NCI-H2107 treated with DMSO at 0.1 percent for 48 hours (cell line): Measurements from ENCODE around the gene ABHD10.

Experiments used
- DNase-seq: peaks from one replicate; lab custom pipeline; 2025; ENCODE audit not compliant: unreplicated experiment; lab: John Stamatoyannopoulos, UW

The ABHD10 gene

DNA sequence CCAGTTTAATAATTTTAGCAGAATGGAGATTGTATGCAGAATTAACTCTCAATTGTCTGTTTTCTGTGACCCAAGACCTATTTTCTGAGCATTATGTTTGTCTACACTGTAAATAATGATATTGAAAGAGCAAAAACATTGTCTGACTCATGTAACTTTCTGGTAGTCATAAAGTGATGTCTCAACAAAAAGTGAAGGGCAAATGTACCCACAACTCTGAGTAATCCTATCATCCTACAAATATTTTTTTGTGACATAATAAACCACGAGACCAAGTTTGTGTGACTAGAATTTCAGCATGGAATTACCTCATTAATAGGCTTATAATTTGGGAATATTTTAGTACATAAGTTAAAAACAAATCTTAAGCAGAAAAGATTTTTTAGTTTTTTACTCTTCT is 15.4 kb upstream of the ABHD10 start:
- DNase-seq = no peak

DNA sequence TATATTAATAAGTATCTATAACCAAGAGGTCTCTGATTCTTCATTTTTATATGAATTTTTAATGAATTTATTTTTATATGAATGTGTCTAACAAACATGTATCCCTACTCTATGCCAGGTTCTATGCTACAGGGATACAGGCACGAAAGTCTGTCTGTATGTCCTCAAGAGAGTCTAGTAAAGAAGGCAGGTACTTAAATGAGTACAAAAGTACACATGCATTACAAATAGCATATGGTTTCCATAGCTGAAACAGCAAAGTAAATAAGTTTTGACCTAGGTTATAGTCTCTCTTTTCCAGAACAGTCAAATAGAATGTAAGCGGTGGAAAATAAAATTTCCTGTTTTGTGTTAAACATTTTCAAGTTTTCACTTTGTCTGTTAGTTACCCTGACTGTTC is 13.3 kb upstream of the ABHD10 start:
- no peak for DNase-seq

DNA sequence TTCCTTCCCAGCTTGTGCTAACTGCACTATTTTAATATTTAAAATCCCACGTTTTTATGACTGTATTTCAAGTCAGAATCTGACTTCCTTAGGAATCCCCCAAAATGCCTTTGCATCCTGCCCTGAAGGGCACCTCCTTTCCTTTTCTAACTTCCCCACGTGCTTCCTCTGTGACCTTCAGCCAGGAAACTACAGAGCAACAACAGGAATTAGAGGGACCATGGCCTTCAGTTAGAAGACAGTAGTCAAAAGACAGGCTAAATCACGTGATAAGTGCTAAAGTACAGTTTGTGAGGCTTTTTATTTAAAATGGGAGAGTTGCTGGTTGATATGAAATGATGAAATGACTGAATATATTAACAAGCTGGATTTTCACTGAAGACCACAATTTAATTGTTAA is 11.8 kb upstream of the ABHD10 start:
- DNase-seq = no peak

- peak; percentile 89 for DNase-seq
Measured at GRCh38 chr3:111967651-111968274, 11.1 kb upstream of the ABHD10 start.

DNA sequence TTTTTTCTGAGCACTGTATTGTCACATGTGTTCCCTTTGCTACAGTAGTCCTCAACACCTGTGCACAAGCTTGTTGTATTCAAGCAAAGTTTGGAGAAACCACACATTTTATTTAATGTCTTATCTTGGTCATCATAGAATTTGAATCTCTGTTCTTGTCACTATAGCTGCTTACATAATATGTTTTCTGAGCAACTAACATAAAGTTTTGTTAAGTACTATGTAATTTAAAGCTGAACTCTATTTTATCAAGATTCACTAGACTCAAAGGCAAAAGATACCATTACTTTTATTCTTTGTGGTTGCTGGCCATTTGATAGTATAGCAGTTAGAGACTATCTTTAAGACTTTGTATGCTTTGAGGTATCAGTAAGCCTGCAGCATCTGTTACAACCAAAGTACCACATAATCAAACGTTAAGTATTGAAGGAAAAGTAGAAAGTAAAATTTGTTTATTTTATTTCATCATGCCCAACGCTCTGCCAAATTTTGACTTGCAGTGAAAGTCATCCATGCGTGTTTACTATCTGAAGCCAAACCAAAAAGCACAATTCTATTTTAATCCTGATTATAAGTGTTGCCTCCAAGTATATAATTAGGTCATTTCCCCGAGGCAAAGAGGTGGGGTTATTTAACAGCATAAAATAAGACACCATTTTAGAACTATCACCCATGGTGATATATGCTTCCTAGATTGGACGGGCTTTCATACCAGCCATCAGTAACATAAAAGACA is 10.3 kb upstream of the ABHD10 start:
- no peak for DNase-seq

GRCh38 chr3:111970376-111970775 is 8.4 kb upstream of the ABHD10 start:
- no peak for DNase-seq

- DNase-seq = no peak
Measured at GRCh38 chr3:111971533-111972130, 7.2 kb upstream of the ABHD10 start.

GRCh38 chr3:111972891-111973290 is 5.9 kb upstream of the ABHD10 start:
- DNase-seq = no peak

- no peak for DNase-seq
Measured at GRCh38 chr3:111975131-111975530, 3.7 kb upstream of the ABHD10 start.

DNA sequence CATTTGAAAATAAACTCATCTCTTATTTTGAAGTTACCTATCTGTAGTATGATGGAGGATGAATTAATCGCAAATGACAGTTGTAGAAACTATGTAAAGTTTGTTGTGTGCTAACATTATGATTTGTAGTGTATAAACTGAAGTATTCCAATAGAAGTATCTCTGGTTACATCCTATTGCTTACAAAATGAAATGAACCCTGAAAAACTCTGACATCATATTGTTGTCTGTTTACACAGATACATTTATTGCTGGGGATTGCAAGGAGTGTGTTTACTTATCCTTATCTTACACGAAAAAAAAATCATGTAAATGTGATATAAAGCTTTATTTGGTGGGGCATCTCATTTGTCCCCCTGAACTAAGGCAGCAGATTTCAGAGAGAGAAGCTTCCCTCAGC is 2.6 kb upstream of the ABHD10 start:
- DNase-seq = no peak

- peak; percentile 26 for DNase-seq
Measured at GRCh38 chr3:111979434-111980038, 710 bp downstream of the ABHD10 start.

DNA sequence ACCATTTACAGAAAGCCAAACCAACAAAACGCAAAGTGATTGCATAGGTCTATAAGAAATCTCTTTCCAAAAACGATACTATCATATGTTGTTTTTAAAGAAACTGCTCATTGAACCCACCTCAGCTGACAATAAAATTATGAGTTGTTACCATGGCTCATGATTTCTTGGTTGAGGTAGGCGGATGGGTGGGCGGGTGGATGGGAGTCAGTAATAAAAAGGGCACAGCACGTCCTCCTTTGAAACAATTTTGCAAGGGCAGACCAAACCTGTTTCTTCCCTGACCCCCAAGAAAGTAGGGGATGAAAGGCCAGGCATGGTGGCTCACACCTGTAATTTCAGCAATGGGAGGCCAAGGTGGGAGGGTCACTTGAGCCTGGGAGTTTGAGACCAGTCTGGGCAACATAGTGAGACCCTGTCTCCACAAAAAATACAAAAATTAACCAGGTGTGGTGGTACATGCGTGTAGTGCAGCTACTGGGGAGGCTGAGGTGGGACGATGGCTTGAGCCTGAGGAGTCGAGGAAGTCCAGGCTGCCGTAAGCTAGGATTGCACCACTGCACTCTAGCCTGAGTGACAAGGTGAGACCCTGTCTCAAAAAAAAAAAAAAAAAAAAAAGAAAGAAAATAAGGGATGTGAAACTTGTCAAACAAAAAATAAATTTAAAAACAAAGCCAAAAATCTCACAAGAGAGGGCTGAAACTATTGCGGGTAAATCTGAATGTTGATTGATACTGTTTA is 2.1 kb downstream of the ABHD10 start:
- DNase-seq = no peak

GRCh38 chr3:111981457-111981763 is 2.6 kb downstream of the ABHD10 start:
- DNase-seq = no peak

DNA sequence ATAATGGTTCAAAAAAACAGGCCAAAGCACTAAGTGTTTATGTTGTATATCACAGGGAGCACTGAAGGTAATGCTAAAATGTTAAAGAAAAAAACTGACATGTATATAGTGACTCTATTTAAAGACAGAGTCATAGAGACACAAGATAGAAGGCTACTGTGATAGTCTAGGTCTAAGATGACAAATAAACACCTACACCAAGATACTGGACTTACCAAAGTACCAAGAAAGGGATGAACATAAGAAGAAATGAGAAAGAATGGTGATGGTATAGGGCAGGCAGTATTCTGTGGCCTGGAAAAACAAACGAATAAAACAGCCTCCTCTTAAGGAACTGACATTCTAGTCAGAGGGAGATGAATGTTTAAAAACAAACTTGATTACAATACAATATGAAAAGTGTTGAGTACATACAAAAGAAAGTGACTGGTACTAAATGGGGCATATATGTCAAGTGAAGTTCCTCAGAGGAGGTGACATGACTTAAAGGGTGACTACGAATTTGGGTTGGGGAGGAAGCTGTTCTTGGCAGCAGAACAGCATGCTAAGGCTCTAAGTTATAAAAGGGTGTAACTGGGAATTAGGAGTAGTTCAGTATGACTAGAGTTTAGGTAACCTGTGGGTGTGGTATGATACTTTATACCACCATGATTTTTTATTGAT is 5.9 kb downstream of the ABHD10 start:
- no peak for DNase-seq

- no peak for DNase-seq
Measured at GRCh38 chr3:111986800-111987199, 8.0 kb downstream of the ABHD10 start.

GRCh38 chr3:111989061-111989678 is 10.3 kb downstream of the ABHD10 start:
- peak; percentile 84 for DNase-seq

GRCh38 chr3:111993038-111993437 is 14.2 kb downstream of the ABHD10 start:
- DNase-seq = no peak

DNA sequence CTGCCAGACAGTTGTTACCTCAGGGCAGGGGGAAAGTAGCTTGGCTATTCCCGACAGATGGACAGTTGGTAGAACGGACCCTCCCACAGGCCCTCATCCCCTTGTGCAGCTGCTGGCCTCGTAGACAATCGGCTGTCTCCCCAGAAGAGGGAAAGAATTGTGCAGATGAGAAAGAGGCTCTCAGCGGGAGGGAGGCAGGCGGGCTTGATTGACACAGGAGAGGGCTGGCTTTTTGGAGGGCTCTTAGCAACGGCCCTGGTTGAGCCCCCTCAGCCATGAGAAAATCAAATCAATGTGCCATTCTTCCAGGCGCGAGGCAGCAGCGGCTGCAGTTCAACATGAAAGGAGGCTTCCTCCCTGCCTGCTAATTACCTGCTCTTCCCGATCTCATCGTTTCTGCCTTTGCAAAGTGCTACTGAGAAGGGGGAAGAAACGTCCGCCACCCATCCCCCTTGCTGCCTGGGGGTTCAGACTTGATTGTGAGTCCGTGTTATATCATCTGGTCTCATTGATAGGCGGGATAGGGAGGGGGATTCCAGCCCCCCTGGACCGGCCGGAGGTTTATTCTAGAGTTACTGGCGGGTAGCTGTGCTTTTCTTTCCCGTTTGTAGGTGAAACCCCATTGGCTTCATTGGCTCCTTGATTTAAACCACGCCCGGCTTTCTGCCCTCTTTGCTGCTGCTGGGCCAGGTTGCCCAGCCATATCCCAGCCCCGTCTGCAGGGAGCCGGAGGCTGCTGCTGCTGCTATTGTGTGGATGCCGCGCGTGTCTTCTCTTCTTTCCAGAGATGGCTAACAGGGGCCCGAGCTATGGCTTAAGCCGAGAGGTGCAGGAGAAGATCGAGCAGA is 20.0 kb downstream of the ABHD10 start, which contains the start of gene TAGLN3:
TAGLN3 (plus strand) TSS at position 287 of the 848 bp plus-strand sequence; CDS start at position 788, 501 bp downstream.
- DNase-seq = peak; percentile 90
